B cell (primary cell): ENCODE results near the gene SS18L1. TPM values are rescaled to one million over a fixed set of nuclear protein-coding genes. Genes with fewer than 3 reads are reported as not detected.

Experiments used
- ATAC-seq: fragments of 200-7000 bp; cut with Tn5 transposase; one replicate; pipeline ENCODE4 v1.10.0; 2021; ENCODE audit warnings: low read depth, mild to moderate bottlenecking, moderate number of reproducible peaks, moderate library complexity
- CTCF ChIA-PET: fragments of 350-600 bp; sonication (Branson Sonifier 250); formaldehyde crosslinking; loops from one replicate; lab custom pipeline; 2021; ENCODE audit warnings: antibody characterized with exemption, inconsistent platforms; lab: Charles Lee
- POLR2A ChIA-PET: fragments of 350-600 bp; sonication (Branson Sonifier 250); formaldehyde crosslinking; loops from one replicate; lab custom pipeline; 2021; ENCODE audit warnings: antibody characterized with exemption; lab: Charles Lee
- DNase-seq: peaks from one replicate; pipeline ENCODE4 v3.0.0; 2013
- H2AFZ ChIP-seq: 2 replicates; pipeline ENCODE4 v1.6.1; 2012; ENCODE audit warnings: mild to moderate bottlenecking, low read depth, low read length; ENCODE audit not compliant: insufficient read depth, poor library complexity, severe bottlenecking
- H3K27ac ChIP-seq, 2 donors: 1 replicate in 1 of 2; 2 replicates in 1 of 2; pipeline ENCODE4 v1.5.1; 2012 to 2013; ENCODE audit warnings: low read length in 2 of 2, mild to moderate bottlenecking in 2 of 2, moderate library complexity in 1 of 2
- H3K27me3 ChIP-seq, 4 experiments: fragments of 200-600 bp in 1 of 4; sonication (generic) in 1 of 4; replicated peaks in 1 of 4; 1 replicate in 2 of 4; 2 replicates in 2 of 4; pipeline versions ENCODE4 v1.6.1 to v1.7.0; 2013 to 2016; ENCODE audit warnings: low read length in 3 of 4, mild to moderate bottlenecking in 2 of 4, mixed read lengths in 1 of 4, moderate library complexity in 1 of 4; ENCODE audit not compliant: insufficient read depth in 4 of 4, control insufficient read depth in 3 of 4; ENCODE audit errors: control extremely low read depth in 1 of 4
- H3K36me3 ChIP-seq, 2 experiments: replicated peaks in 1 of 2; 1 replicate in 1 of 2; 2 replicates in 1 of 2; pipeline versions ENCODE4 v1.6.1 to v1.7.1; 2013; ENCODE audit warnings: low read length in 1 of 2; ENCODE audit not compliant: insufficient read depth in 2 of 2, control insufficient read depth in 1 of 2; ENCODE audit errors: control extremely low read depth in 1 of 2, extremely low read depth in 1 of 2
- H3K4me1 ChIP-seq, 2 donors: fragments of 200-600 bp in 1 of 2; sonication (generic) in 1 of 2; 1 replicate in 1 of 2; 2 replicates in 1 of 2; pipeline versions ENCODE4 v1.5.1 to v1.6.1; 2013 to 2017; ENCODE audit warnings: low read length in 2 of 2; ENCODE audit not compliant: control insufficient read depth in 2 of 2, insufficient read depth in 2 of 2
- H3K4me2 ChIP-seq: replicated peaks from 2 replicates; pipeline ENCODE3; 2012; ENCODE audit warnings: mild to moderate bottlenecking, low read depth, low read length; ENCODE audit not compliant: poor library complexity, severe bottlenecking
- H3K4me3 ChIP-seq, 5 experiments: fragments of 200-600 bp in 1 of 5; sonication (generic) in 1 of 5; 1 replicate in 3 of 5; 2 replicates in 2 of 5; pipeline versions ENCODE4 v1.5.1 to v1.7.0; 2011 to 2016; ENCODE audit warnings: low read length in 4 of 5, mild to moderate bottlenecking in 4 of 5, low read depth in 2 of 5, control low read depth in 1 of 5, moderate library complexity in 1 of 5; ENCODE audit not compliant: insufficient read depth in 1 of 5; ENCODE audit errors: control extremely low read depth in 1 of 5, extremely low read depth in 1 of 5
- H3K79me2 ChIP-seq: fragments of 200-600 bp; sonication (generic); one replicate; pipeline ENCODE4 v1.6.0; 2016; ENCODE audit warnings: low read length; ENCODE audit not compliant: control insufficient read depth, insufficient read depth
- H3K9ac ChIP-seq: fragments of 200-600 bp; sonication (generic); 2 replicates; pipeline ENCODE4 v1.6.1; 2017; ENCODE audit warnings: mild to moderate bottlenecking, low read length, moderate library complexity
- H3K9me3 ChIP-seq, 3 donors: one replicate each; pipeline versions ENCODE4 v1.6.1 to v1.7.1; 2013; ENCODE audit warnings: low read length in 2 of 3; ENCODE audit not compliant: control insufficient read depth in 2 of 3, insufficient read depth in 1 of 3; ENCODE audit errors: control extremely low read depth in 1 of 3
- H4K20me1 ChIP-seq: 2 replicates; pipeline ENCODE4 v1.6.0; 2012; ENCODE audit warnings: mild to moderate bottlenecking, low read length; ENCODE audit not compliant: insufficient read depth, control insufficient read depth, poor library complexity, severe bottlenecking
- H3K27ac Mint-ChIP-seq: one replicate; pipeline ENCODE4 v1.8.0; 2021; ENCODE audit warnings: mixed read lengths
- H3K27me3 Mint-ChIP-seq: one replicate; pipeline ENCODE4 v1.8.0; 2021; ENCODE audit warnings: mixed read lengths
- H3K4me1 Mint-ChIP-seq: one replicate; pipeline ENCODE4 v1.8.0; 2021; ENCODE audit warnings: mixed read lengths
- H3K4me3 Mint-ChIP-seq: one replicate; pipeline ENCODE4 v1.8.0; 2021; ENCODE audit warnings: mixed read lengths
- H3K9me3 Mint-ChIP-seq: one replicate; pipeline ENCODE4 v1.8.0; 2022; ENCODE audit warnings: mixed read lengths; ENCODE audit not compliant: insufficient read depth
- CTCF ChIP-seq: fragments of 200-600 bp; IDR thresholded peaks from one replicate; pipeline ENCODE4 v1.8.0; 2022; ENCODE audit warnings: antibody characterized with exemption, mild to moderate bottlenecking
- EZH2 ChIP-seq: IDR thresholded peaks from 2 replicates; pipeline ENCODE4 v1.6.1; 2012; ENCODE audit warnings: borderline replicate concordance, low read depth, mild to moderate bottlenecking, moderate library complexity, low read length; ENCODE audit not compliant: insufficient read depth, poor library complexity, severe bottlenecking
- WGBS: methylation state at CpG from one replicate; pipeline ENCODE4 v1.1.5; 2013; ENCODE audit warnings: missing lambda C conversion rate; ENCODE audit not compliant: insufficient coverage; 5-methylcytosine and 5-hydroxymethylcytosine counted together
- intact Hi-C: fragments of 100-400 bp; cut with micrococcal nuclease; formaldehyde crosslinking; loops from one replicate; pipeline ENCODE4 v1.10.0; 2022
- polyA plus RNA-seq: library from polyadenylated mRNA; depleted of rRNA; stranded (reverse); fragments of >200 nt; gene quantifications from 2 replicates; pipeline ENCODE4 v1.2.3, GENCODE V29; 2012
- total RNA-seq, 2 donors: library from RNA; stranded (reverse); fragments of 120-200 nt in 1 of 2; gene quantifications; 1 replicate in 1 of 2; 2 replicates in 1 of 2; pipeline versions ENCODE4 v1.2.3 to v1.2.4, GENCODE V29; 2013 to 2022

The SS18L1 gene
- total and polyA plus RNA-seq, 2 donors (not counting 1 experiment from before 2014, with no cell fraction given) = 15.4 to 20.7 TPM

- peak within 1 kb of the TSS; percentile 60 for H3K4me2 ChIP-seq
Observed at GRCh38 chr20:62219992-62220665, 76.6 kb downstream of the SS18L1 start, which contains the start of gene HRH3. Gene HRH3, minus strand, starts transcription at chr20:62220278. Its CDS starts 308 bp downstream, at chr20:62219970.

More at GRCh38 chr20:62219992-62220665, 76.6 kb downstream of the SS18L1 start, which contains the start of gene HRH3:
- no peaks in the 10 kb centered on the region for H3K9me3 Mint-ChIP-seq
- H3K9ac ChIP-seq = no peak within 1 kb of the TSS
- H3K79me2 ChIP-seq = no peaks in the 10 kb centered on the region
- peaks cover 2% of the 10 kb centered on the region for H3K4me1 Mint-ChIP-seq
- WGBS = 1% methylated on average over 83 of the region's 84 CpGs
- ATAC-seq (peak; percentile 87), DNase-seq (peak; percentile 61)
- no peak for TF ChIP-seq EZH2
- TF ChIP-seq CTCF = no peak
- POLR2A ChIA-PET = no interaction called here
- no peak within 1 kb of the TSS for H2AFZ ChIP-seq
- CTCF ChIA-PET = no interaction called here
- H3K4me1 ChIP-seq = peaks cover 12 to 17% of the 10 kb centered on the region in 2 donors
- no peak within 1 kb of the TSS for H3K4me3 ChIP-seq
- H3K27ac Mint-ChIP-seq = no peak within 1 kb of the TSS
- no peak within 1 kb of the TSS for H3K27ac ChIP-seq
- peak within 1 kb of the TSS; percentile 49 for H3K4me3 Mint-ChIP-seq
- peaks cover 0 to 34% (median 0%) of the 10 kb centered on the region in 3 donors for H3K9me3 ChIP-seq
- intact Hi-C loops = loop anchor here (1.0 kb wide), 1 partner anchor 18 kb away; the partner anchor contains the start of gene OSBPL2
- peaks cover 33% of the 10 kb centered on the region for H3K27me3 Mint-ChIP-seq
- peaks cover 0 to 81% (median 33%) of the 10 kb centered on the region in 4 experiments for H3K27me3 ChIP-seq
- no peaks in the 10 kb centered on the region for H3K36me3 ChIP-seq
- peaks cover 5% of the 10 kb centered on the region for H4K20me1 ChIP-seq
